OCI-LY3 (cell line): ENCODE results near the gene BAG3.

ENCODE experiments used
- H2AFZ ChIP-seq: fragments of 200-600, 300-600 bp; shearing (Covaris generic); 2 replicates; pipeline ENCODE4 v1.6.0; 2014; ENCODE audit warnings: antibody characterized with exemption, low read depth, low read length
- H3K27ac ChIP-seq: fragments of 200-600, 300-600 bp; sonication (generic); 2 replicates; pipeline ENCODE4 v1.5.1; 2014; ENCODE audit warnings: mild to moderate bottlenecking, low read length, moderate library complexity, mixed read lengths
- H3K27me3 ChIP-seq: fragments of 200-600, 300-600 bp; sonication (generic); 2 replicates; pipeline ENCODE4 v1.6.1; 2014; ENCODE audit warnings: low read depth, low read length, mixed read lengths
- H3K36me3 ChIP-seq: fragments of 200-600, 300-600 bp; sonication (generic); replicated peaks from 2 replicates; pipeline ENCODE3; 2014; ENCODE audit warnings: low read depth, low read length, mixed read lengths
- H3K4me1 ChIP-seq: fragments of 300-600, 200-600 bp; sonication (generic); 2 replicates; pipeline ENCODE4 v1.6.1; 2014; ENCODE audit warnings: low read length, mixed read lengths
- H3K4me2 ChIP-seq: fragments of 200-600, 300-600 bp; sonication (generic); 2 replicates; pipeline ENCODE4 v1.6.1; 2014; ENCODE audit warnings: low read length, mixed read lengths
- H3K4me3 ChIP-seq: fragments of 300-600, 200-600 bp; sonication (generic); 2 replicates; pipeline ENCODE4 v1.5.1; 2014; ENCODE audit warnings: antibody characterized with exemption, mild to moderate bottlenecking, low read length, moderate library complexity
- H3K79me2 ChIP-seq: fragments of 300-600, 200-600 bp; shearing (Covaris generic); 2 replicates; pipeline ENCODE4 v1.6.1; 2014; ENCODE audit warnings: mild to moderate bottlenecking, low read length, mixed read lengths
- H3K9ac ChIP-seq: fragments of 300-600, 200-600 bp; shearing (Covaris generic); 2 replicates; pipeline ENCODE4 v1.6.0; 2014; ENCODE audit warnings: mild to moderate bottlenecking, low read length, moderate library complexity
- H3K9me3 ChIP-seq: fragments of 200-600, 300-600 bp; shearing (Covaris generic); 2 replicates; pipeline ENCODE4 v1.6.1; 2014; ENCODE audit warnings: low read length, mixed read lengths; ENCODE audit not compliant: insufficient read depth
- H4K20me1 ChIP-seq: fragments of 200-600, 300-600 bp; sonication (generic); 2 replicates; pipeline ENCODE4 v1.6.1; 2016; ENCODE audit warnings: low read length, mixed read lengths; ENCODE audit not compliant: insufficient read depth
- EZH2phosphoT487 ChIP-seq: fragments of 200-600 bp; shearing (Covaris generic); IDR thresholded peaks from 2 replicates; pipeline ENCODE4 v1.6.1; 2018; ENCODE audit warnings: antibody characterized with exemption, mixed run types, low read depth
- TF ChIP-seq, protein P1 (sequence below): fragments of 200-600, 300-600 bp; sonication (generic); IDR thresholded peaks from 2 replicates; pipeline ENCODE4 v1.5.1; 2014; ENCODE audit warnings: antibody characterized with exemption, low read length, low read depth

The BAG3 gene

DNA sequence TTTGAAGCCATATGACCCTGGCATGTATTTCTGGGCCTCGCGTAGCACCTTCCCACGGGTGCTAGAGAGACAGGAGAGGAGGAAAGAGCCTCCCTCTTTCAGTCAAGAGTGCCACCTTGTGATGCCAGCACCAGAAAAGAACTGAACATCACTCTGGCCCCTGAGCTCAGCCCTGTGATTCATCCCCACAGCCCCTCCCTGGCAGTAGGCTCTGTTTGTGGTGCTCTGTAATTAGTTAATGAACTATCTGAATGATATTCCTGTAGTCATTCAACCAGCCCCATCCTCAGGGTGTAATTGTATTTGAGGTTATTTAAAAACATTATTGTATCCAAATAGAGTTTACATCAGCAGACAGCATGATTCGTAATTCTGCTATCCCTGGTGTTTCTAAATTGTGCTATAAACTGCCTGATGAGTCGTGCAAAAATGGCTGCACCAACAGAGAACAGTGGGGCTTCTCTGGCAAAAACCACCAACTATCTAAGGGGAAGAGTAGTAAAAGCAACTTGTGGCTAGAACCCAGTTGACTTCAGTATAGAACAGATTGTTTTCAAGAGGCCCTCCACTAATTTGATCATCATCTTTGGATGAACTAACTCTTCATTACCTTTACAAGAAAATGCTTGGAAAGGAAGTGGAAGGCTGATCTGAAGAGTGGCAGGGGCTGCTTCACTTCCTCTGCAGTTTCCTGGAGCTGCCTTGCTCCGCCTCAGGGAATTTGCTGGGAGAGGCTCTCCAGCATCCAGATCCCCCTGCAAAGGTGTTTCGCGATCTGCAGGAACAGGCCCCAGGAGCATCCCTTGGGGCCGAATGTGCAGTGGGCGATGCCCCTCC, 30.7 kb upstream of the BAG3 start:
- peaks cover 12% of the 10 kb centered on the region for H3K4me1 ChIP-seq
- no peaks in the 10 kb centered on the region for H3K27me3 ChIP-seq
- no peak overlapping the region for H3K4me3 ChIP-seq
- TF ChIP-seq, protein P1, sequence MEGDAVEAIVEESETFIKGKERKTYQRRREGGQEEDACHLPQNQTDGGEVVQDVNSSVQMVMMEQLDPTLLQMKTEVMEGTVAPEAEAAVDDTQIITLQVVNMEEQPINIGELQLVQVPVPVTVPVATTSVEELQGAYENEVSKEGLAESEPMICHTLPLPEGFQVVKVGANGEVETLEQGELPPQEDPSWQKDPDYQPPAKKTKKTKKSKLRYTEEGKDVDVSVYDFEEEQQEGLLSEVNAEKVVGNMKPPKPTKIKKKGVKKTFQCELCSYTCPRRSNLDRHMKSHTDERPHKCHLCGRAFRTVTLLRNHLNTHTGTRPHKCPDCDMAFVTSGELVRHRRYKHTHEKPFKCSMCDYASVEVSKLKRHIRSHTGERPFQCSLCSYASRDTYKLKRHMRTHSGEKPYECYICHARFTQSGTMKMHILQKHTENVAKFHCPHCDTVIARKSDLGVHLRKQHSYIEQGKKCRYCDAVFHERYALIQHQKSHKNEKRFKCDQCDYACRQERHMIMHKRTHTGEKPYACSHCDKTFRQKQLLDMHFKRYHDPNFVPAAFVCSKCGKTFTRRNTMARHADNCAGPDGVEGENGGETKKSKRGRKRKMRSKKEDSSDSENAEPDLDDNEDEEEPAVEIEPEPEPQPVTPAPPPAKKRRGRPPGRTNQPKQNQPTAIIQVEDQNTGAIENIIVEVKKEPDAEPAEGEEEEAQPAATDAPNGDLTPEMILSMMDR, result no peak
- TF ChIP-seq EZH2phosphoT487, result no peak
- no peak overlapping the region for H3K4me2 ChIP-seq
- no peak overlapping the region for H2AFZ ChIP-seq
- no peaks in the 10 kb centered on the region for H4K20me1 ChIP-seq
- no peaks in the 10 kb centered on the region for H3K36me3 ChIP-seq
- H3K27ac ChIP-seq, result no peak overlapping the region
- H3K9me3 ChIP-seq, result no peaks in the 10 kb centered on the region
- no peak overlapping the region for H3K9ac ChIP-seq
- H3K79me2 ChIP-seq, result no peaks in the 10 kb centered on the region

- Histone ChIP-seq H2AFZ (no peak overlapping the region), H3K36me3 (no peaks in the 10 kb centered on the region), H3K27ac (no peak overlapping the region), H3K9ac (no peak overlapping the region), H3K9me3 (no peaks in the 10 kb centered on the region), H3K4me1 (peaks cover 12% of the 10 kb centered on the region), H3K79me2 (no peaks in the 10 kb centered on the region), H3K4me2 (no peak overlapping the region), H3K27me3 (no peaks in the 10 kb centered on the region), H4K20me1 (no peaks in the 10 kb centered on the region), H3K4me3 (no peak overlapping the region)
- TF ChIP-seq, protein P1, result no peak
These were observed 30.1 kb upstream of the BAG3 start for GRCh38 chr10:119621078-119621384.

DNA sequence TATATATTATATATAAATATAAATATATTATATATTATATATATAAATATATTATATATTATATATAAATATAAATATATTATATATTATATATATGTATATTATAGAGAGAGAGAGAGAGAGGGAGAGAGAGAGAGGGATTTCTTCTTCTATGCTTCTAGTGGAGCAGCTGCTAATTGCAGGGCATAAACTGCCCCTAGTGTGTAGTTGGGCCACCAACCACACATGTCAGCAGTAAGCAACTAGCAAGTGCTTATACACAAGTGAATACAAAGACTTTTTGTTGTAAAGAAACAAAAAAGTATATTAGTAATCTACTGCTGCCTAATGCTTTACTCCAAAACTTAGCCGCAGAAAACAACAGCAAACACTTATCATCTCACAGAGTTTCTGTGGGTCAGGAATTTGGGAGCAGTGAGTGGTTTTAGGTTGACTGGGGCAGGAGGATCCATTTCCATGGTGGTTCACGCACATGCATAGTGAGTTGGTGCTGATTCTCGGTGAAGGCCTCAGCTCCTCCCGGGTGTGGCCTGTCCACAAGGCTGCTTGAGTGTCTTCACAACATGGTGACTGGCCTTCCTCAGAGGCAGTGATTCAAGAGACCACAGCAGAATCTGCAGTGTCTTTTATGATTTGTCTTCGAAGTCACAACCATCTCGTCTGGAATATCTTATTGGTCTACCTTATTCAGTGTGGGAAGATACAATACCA, 25.5 kb upstream of the BAG3 start:
- Histone ChIP-seq H3K4me1 (no peaks in the 10 kb centered on the region), H3K9ac (no peak overlapping the region), H3K4me2 (no peak overlapping the region), H3K36me3 (no peaks in the 10 kb centered on the region), H3K27me3 (no peaks in the 10 kb centered on the region), H2AFZ (no peak overlapping the region), H4K20me1 (no peaks in the 10 kb centered on the region), H3K79me2 (no peaks in the 10 kb centered on the region), H3K9me3 (no peaks in the 10 kb centered on the region), H3K4me3 (no peak overlapping the region), H3K27ac (no peak overlapping the region)
- TF ChIP-seq EZH2phosphoT487, result no peak
- TF ChIP-seq, protein P1, result no peak

GRCh38 chr10:119630300-119630699, 20.9 kb upstream of the BAG3 start:
- no peaks in the 10 kb centered on the region for H3K36me3 ChIP-seq
- H3K9ac ChIP-seq, result no peak overlapping the region
- H3K4me3 ChIP-seq, result no peak overlapping the region
- H3K27me3 ChIP-seq, result no peaks in the 10 kb centered on the region
- TF ChIP-seq EZH2phosphoT487, result no peak
- TF ChIP-seq, protein P1, result no peak
- no peak overlapping the region for H3K4me2 ChIP-seq
- no peaks in the 10 kb centered on the region for H3K4me1 ChIP-seq
- no peaks in the 10 kb centered on the region for H3K79me2 ChIP-seq
- no peak overlapping the region for H2AFZ ChIP-seq
- H3K9me3 ChIP-seq, result no peaks in the 10 kb centered on the region
- no peak overlapping the region for H3K27ac ChIP-seq
- no peaks in the 10 kb centered on the region for H4K20me1 ChIP-seq
